Activated naive CD4-positive, alpha-beta T cell (primary cell): ENCODE measurements around the gene BAZ2B.
"Not testable (repeated sequence)": the region's sequence is repeated elsewhere in the genome, so short reads cannot be mapped to it uniquely, and the experiment has no call there.

Experiments
- DNase-seq, 4 experiments: peaks; one replicate each; lab custom pipeline; 2025; lab: John Stamatoyannopoulos, UW

Gene BAZ2B, protein sequence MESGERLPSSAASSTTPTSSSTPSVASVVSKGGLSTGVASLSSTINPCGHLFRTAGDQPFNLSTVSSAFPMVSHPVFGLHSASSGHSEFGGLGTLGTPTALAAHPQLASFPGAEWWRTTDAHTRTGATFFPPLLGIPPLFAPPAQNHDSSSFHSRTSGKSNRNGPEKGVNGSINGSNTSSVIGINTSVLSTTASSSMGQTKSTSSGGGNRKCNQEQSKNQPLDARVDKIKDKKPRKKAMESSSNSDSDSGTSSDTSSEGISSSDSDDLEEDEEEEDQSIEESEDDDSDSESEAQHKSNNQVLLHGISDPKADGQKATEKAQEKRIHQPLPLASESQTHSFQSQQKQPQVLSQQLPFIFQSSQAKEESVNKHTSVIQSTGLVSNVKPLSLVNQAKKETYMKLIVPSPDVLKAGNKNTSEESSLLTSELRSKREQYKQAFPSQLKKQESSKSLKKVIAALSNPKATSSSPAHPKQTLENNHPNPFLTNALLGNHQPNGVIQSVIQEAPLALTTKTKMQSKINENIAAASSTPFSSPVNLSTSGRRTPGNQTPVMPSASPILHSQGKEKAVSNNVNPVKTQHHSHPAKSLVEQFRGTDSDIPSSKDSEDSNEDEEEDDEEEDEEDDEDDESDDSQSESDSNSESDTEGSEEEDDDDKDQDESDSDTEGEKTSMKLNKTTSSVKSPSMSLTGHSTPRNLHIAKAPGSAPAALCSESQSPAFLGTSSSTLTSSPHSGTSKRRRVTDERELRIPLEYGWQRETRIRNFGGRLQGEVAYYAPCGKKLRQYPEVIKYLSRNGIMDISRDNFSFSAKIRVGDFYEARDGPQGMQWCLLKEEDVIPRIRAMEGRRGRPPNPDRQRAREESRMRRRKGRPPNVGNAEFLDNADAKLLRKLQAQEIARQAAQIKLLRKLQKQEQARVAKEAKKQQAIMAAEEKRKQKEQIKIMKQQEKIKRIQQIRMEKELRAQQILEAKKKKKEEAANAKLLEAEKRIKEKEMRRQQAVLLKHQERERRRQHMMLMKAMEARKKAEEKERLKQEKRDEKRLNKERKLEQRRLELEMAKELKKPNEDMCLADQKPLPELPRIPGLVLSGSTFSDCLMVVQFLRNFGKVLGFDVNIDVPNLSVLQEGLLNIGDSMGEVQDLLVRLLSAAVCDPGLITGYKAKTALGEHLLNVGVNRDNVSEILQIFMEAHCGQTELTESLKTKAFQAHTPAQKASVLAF (N-terminal part only)

DNA sequence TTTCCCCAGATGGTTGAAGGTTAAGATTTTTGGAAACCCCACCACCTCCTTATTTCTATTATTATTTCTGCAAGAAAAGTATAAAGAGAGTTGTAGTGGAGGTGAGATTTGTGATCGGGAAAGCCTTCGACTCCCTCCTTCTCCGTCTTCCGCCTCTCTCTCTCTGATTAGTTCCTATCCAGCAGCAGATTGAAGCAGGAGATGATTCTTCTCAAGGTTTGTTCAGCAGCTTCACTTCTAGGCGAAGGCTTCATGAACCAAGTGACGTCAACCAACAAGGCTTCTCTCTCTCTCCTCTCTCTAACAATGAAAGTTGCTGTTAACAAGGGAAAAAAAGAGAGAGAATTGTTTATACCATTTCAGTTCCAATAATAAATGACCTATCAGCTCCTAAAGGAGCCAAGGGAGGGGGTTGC lies at the start of gene BAZ2B:
BAZ2B (minus strand) TSS at position 263 of the 416 bp plus-strand sequence. CDS start 137,829 bp downstream, outside the sequence.
- no peak for DNase-seq

DNA sequence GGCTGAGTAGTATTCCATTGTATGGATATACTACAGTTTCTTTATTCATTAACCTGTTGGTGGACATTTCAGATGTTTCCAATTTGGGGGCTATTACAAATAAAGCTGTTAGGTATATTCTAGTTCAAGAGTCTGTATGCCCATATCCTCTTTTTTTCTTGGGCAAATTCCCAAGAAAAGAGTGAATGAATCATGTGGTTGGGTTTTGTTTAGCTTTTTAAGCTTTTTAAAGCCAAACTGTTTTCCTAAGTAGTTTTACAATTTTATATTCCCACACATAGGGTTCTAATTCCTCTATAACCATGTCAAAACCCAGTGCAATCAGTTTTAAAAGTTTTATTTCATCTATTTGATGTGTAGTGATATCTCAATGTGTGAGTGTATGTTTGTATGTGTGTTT lies 44.9 kb upstream of the BAZ2B start:
- DNase-seq, result no peak

DNA sequence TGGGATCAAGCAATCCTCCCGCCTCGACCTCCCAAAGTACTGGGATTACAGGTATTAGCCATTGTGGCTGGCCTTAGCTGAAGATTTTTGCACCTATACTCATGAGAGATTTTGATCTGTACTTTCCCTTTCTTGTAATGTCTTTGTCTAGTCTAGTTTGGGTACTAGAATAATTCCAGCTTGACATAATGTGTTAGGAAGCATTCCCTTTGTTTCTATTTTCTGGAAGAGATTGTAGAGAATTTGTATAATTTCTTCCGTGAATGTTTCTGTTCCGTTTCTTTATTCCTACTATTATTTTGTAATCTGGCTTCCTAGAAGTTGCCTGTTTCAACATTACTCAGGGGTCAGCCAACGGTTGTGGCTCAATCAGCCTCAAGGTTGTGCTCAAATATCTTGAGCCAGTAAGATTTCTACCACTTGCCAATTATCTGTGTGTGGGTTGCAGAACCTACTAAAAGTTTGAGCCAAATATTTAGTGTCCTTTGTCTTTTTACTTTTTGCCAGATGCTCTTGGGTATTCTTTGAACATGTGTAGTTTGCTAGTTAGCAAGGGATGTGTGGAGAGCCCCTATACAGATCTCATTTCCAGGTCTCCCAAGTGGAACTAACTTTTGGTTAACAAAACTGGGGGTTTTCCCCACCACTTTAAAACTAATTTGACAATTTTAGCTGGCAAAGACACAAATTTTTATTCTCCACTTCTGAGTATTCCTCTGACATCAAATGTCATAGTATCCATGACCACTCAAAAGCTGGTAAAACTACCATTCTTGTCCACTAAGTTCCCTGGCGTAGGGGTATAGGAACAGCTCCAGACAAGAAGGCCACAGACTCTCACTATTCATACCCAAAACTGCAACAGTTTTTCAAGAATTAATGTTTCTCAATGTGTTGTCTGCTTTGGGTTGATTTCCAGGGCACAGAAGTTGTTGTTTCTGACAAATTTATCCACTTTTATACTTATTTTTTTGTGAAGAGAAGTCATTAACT lies 42.8 kb upstream of the BAZ2B start:
- no peak for DNase-seq

DNA sequence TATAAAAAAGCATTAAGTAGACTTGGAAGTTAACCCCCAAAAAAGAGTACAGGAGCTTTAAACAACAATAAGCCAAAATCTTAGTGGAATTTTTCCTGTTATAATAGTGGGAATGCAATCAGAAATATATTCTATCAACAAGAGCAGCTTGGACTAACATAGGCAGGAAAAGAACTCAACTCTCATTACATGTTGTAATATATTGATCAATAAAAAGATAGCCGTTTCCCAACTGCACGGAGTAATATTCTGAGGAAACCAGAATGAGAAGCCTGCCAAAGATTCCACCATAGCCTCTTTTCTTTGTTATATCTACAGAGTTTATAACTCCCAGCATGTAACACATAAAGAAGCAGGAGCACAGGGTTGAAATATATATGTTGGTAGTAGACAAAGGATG lies 37.6 kb upstream of the BAZ2B start:
- DNase-seq, result no peak

DNA sequence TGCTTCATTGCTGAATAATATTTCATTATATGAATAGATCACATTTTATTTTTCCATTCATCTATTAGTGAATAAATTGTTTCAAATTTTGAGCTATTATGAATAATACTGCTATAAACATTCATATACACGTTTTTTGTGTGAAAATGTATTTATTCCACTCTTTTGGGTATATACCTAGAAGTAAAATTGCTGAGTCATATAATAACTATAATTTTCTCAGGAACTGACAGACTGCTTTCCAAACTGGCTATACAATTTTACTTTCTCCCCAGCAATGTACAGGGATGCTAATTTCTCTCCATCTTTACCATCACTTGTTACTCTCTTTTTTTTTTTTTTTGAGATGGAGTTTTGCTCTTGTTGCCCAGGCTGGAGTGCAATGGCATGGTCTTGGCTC lies 35.5 kb upstream of the BAZ2B start:
- DNase-seq, result no peak

DNA sequence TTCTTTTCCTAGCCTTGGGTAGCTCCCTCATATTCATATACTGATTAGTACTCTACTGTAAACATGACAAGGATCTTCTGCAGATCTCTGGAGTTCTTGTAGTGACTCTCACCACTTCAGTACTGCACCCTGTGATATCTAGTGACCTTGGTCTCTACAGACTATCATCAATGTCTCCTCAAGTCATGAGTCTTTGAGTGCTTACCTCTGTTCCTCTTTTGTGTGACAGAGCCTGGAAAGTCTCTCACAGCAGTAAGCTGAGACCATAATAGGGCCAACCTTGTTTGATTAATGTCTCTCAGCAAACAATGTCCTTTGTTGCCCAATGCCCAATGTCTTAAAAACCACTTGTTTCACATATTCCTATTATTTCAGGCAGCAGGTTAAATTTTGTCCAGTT lies 34.2 kb upstream of the BAZ2B start:
- no peak for DNase-seq

DNA sequence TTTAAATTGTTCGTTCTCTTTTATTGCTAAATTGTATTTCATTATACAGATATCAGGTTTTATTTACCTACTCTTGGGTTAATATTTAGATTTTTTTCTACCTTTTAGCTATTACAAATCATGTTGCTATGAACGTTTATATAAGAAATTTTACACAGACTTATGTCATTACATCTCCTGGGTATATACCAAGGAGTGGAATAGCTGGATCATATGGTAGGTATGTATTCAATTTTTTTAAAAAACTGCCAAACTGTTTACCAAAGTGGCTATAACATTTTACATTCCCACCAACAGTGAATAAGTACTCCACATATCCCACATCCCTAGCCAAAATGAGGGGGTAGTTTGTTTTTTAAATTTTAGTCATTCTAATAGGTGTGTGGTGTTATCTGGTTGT lies 32.3 kb upstream of the BAZ2B start:
- no peak for DNase-seq

DNA sequence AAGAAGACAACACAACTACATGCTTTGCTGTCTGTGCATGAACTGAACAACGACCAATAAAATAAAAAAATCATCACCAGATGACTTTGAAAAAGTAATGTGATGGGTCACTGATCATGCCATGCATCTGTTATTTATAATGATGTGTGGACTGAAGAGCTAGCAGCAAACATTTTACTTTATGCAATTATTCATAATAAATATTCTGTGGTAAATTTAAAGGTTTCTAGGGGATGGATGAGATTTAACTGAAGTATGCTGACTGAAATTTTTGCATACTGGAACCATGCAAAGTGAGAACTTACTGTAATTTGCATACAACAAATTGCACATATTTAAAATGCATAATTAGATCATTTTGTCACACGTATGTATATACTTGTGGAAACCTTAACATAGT lies 31.3 kb upstream of the BAZ2B start:
- no peak for DNase-seq

DNA sequence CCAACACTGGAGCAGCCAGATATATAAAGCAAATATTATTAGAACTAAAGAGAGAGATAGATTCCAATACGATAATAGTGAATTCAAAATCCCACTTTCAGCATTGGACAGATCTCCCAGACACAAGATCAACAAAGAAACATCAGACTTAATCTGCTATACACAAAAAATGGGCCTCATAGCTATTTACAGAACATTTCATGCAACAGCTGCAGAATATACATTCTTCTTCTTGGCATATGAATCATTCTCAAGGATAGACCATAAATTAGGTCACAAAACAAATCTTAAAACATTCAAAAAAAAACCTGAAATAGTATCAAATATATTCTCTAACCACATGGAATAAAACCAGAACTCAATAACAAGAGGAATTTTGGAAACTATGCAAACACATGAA lies 23.8 kb upstream of the BAZ2B start:
- DNase-seq, result no peak

DNA sequence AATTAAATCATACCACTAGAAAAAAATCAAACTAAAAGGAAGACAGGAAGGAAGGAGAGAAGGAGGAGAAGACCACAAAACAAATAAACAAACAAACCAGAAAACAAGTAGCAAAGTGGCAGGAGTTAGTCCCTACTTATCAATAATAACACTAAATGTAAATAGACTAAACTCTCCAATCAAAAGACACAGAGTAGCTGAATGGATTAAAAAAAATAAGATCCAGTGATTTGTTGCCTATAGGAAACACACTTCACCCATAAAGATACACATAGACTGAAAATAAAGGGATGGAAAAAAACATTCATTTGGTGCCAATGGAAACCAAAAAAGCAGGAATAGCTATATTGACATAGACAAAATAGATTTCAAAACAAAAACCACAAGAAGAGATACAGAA lies 23.4 kb upstream of the BAZ2B start:
- no peak for DNase-seq

DNA sequence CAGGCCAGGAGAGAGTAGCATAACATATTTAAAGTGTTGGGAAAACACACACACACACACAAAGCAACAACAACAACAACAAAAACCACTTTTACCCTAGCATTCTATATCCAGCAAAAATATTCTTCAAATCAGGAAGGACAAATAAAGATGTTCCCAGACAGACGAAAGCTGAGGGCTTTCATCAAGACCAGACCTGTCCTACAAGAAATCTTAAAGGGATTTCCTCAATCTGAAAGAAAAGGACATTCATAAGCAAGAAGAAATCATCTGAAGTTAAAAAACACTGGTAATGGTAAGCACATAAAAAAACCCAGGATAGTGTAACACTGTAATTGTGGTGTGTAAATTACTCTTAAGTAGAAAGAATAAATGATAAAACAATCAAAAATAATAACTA lies 22.7 kb upstream of the BAZ2B start:
- no peak for DNase-seq

DNA sequence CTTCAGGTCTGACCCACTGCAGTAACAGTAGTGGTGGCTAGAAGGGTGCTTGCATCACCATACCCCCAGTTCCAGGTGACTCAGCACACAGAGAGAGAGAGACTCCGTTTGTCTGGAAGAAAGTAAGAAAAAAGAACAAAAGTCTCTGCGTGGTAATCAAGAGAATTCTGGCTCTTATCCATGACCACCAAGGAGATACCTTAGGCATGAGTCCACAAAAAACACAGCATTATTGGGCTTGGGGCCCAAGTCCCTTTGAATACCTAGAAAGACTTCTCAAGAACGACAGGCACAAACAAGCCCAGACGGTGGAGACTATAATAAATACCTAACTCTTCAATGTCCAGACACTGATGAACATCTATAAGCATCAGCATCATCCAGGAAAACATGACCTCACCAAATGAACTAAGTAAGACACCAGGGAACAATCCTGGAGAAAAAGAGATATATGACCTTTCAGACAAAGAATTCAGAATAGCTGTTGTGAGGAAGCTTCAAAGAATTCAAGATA lies 21.7 kb upstream of the BAZ2B start:
- no peak for DNase-seq

DNA sequence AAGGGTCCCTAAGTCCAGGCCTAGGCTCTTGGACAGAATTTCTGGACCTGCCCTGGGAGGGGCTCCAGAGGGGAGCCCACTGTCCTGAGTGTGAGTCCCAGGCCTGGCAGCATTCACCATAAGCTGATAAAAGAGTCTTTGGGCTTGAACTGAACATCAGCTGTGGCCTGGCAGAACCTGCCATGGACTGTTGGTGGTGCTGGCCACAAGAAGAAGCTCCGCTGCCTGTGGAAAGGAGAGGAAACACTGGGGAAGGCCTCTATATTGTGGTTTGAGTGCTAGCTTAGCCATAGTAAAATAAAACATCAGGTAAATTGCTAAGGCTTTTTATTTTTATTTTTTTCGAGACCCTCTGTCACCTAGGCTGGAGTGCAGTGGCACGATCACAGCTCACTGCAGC lies 20.9 kb upstream of the BAZ2B start:
- DNase-seq, result no peak

DNA sequence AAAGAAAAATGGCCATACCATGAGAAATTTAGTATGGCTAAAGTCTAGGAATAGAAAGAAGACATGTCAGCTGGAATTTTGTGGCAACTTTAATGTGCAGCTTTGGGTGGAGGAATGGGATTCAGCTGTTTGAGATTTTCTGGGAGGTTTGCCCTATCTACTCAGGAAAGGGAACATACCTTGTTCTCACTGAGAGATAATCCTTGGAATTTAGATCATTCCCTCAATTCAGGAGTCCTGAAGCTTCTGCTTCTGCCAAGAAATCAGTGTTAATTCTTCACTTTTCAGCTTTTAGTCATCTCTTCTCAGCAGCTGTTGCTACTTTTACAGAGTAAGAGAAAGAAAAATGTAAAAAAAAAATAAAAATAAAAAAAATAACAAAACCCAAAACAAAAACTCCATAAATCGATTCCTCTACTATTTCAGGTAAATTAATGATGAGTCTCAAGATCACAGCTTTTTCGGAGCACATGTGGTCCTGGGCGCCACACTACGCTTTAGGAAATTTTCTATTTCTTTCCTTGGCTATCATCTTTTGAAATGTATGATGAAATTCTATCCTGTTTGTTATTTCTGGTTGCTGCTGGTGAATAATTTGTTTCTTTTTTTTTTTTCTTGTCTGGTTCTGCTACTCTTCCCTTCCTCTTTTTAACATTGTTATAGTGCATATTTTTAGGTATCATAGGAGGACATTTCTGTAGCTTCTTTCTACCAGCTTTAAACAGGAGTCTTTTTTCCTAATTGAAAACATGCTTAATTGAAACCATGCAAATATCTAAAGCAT lies 18.9 kb upstream of the BAZ2B start:
- no peak for DNase-seq

DNA sequence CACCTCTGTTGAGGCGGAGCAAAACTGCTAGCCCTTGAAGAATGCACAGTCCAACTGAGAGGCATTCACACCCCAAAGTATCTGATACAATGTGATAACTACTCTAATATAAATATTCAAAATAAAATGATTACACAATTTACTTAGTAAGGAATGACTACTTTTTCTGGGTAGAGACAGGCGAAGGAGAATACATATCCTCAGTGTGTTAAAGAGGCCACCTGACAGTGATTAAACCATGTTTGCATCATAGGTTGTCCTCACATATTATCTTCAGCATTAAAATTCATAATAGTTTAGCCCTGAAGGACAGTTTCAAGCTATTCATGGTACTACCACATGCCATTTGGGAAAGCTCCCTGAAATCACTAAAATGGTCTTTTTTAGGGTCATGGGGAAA lies 16.9 kb upstream of the BAZ2B start:
- no peak for DNase-seq

DNA sequence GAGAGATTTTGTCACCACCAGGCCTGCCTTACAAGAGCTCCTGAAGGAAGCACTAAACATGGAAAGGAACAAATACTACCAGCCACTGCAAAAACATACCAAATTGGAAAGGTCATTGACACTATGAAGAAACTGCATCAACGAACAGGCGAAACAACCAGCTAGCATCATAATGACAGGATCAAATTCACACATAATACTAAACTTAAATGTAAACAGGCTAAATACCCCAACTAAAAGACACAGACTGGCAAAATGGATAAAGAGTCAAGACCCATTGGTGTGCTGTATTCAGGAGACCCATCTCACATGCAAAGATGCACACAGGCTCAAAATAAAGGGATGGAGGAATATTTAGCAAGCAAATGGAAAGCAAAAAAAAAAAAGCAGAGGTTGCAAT lies 9.3 kb upstream of the BAZ2B start:
- DNase-seq, result not testable (repeated sequence)

DNA sequence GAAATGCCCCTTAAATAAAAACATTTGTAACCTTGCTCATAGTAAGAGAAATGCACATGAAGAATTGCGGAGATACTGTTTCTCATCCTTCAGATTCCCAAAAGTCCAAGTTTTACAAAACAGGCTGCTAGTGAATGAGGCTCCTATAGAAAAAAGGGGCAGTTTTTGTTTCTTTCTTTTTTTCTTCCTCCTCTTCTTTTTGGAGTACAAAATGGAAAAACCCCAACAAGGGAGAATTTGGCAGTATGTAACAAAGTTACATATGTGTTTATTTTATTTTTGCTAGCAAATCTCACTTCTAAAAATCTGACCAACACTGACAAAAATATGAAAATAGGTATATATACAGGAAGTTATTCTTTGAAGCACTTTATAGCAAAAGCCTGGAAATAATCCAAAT lies 7.1 kb upstream of the BAZ2B start:
- no peak for DNase-seq

DNA sequence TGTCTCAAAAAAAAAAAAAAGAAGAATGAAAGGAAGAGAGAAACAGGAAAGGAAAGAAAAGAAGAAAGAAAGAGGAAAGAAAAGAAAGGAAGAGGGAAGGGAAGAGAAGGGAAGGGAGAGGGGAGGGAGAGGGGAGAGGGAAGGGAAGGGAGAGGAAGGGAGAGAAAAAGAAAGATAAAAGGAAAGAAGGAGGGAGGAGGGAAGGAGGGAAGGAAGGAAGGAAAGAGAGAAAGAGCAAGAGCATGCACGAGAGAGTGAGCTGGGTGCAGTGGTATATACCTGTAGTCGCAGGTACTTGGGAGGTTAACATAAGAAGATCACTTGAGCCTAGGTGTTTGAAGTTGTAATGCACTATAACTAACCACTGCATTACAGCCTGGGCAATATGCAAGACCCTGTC lies 6.6 kb upstream of the BAZ2B start:
- no peak for DNase-seq

DNA sequence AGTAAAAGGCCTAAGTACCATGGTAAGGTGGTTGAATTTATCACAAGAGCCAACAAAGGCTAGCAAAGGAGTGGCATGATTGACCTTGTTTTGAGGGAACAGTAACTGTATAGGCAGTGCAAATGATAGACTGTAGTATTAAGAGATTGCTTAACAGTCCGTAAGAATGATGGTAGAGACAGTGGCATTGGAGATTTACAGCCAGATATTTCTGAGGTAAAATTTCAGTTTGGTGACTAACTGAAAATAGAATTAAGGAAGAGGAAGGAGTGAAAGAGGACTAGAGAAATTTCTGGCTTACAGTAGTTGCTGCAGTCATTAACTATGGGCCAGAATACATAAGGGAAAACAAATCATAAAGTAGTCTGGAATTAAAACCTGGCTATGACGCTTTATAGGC lies 4.4 kb upstream of the BAZ2B start:
- no peak for DNase-seq

DNA sequence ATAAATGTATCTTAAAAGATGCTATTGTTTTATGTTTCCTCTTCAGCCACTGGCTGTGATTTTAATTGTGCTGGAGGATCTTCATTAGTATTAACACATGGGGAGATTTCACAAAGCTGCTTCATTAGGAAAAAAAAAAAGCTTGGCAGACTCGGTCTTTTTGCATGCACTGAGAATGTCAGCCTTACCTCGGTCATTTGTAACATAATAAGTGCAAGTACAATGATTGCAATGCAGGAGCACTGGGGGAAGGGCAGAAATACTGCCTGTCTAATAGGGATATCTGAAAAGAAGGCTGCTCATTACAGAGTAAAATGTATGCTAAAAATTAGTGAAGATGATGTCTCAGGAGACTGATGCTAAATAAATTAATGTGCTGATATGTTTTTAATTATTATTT lies 1.3 kb upstream of the BAZ2B start:
- no peak for DNase-seq
